PFSK-1 (cell line): ENCODE results near the gene ELAC2.

Experiments
- FOXP2 ChIP-seq: optimal IDR thresholded peaks from 2 replicates; pipeline ENCODE3; 2011; ENCODE audit warnings: borderline replicate concordance, control low read depth, inconsistent platforms; ENCODE audit not compliant: insufficient read depth; ENCODE audit errors: extremely low read length, extremely low read depth
- POLR2AphosphoS5 ChIP-seq: IDR thresholded peaks from 2 replicates; pipeline ENCODE4 v1.6.1; 2012; ENCODE audit warnings: low read depth, mild to moderate bottlenecking, control low read depth, low read length, moderate library complexity
- SIN3A ChIP-seq: IDR thresholded peaks from 2 replicates; pipeline ENCODE4 v1.6.1; 2012; ENCODE audit warnings: mild to moderate bottlenecking, low read length, moderate library complexity, borderline replicate concordance; ENCODE audit not compliant: insufficient read depth
- TAF1 ChIP-seq: IDR thresholded peaks from 2 replicates; pipeline ENCODE4 v1.6.1; 2012; ENCODE audit warnings: low read length, control low read depth, borderline replicate concordance; ENCODE audit not compliant: insufficient read depth
- TF ChIP-seq, protein P1 (sequence below), 2 experiments: IDR thresholded peaks; 2 replicates each; pipeline versions ENCODE4 v1.6.1 to v1.8.0; 2011 to 2012; ENCODE audit warnings: low read depth in 2 of 2, low read length in 2 of 2, control low read depth in 1 of 2, inconsistent platforms in 1 of 2, mild to moderate bottlenecking in 1 of 2, moderate library complexity in 1 of 2; ENCODE audit not compliant: insufficient read depth in 1 of 2

The ELAC2 gene

DNA sequence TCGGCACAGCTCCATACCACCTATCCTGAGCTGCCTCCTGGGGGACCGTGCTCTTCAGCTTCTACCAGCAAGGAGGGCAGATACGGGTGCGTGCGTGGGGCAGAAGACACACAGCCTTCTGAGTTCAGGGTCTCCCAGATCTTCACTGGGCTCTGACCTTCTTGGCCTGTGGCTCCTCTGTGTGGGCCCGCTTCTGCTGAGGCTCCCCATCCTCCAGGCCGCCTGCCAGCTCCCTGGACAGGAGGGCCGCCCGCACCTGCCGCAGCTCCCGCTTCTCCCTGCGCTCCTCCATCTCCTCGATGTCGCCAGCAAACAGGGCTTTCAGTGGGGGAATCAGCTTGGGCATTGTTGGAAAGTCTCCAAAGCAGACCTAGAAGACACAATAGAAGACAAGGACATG lies 25.2 kb downstream of the ELAC2 start:
- TF ChIP-seq POLR2AphosphoS5 (no peak), FOXP2 (no peak), TAF1 (no peak), SIN3A (no peak)
- TF ChIP-seq, protein P1, sequence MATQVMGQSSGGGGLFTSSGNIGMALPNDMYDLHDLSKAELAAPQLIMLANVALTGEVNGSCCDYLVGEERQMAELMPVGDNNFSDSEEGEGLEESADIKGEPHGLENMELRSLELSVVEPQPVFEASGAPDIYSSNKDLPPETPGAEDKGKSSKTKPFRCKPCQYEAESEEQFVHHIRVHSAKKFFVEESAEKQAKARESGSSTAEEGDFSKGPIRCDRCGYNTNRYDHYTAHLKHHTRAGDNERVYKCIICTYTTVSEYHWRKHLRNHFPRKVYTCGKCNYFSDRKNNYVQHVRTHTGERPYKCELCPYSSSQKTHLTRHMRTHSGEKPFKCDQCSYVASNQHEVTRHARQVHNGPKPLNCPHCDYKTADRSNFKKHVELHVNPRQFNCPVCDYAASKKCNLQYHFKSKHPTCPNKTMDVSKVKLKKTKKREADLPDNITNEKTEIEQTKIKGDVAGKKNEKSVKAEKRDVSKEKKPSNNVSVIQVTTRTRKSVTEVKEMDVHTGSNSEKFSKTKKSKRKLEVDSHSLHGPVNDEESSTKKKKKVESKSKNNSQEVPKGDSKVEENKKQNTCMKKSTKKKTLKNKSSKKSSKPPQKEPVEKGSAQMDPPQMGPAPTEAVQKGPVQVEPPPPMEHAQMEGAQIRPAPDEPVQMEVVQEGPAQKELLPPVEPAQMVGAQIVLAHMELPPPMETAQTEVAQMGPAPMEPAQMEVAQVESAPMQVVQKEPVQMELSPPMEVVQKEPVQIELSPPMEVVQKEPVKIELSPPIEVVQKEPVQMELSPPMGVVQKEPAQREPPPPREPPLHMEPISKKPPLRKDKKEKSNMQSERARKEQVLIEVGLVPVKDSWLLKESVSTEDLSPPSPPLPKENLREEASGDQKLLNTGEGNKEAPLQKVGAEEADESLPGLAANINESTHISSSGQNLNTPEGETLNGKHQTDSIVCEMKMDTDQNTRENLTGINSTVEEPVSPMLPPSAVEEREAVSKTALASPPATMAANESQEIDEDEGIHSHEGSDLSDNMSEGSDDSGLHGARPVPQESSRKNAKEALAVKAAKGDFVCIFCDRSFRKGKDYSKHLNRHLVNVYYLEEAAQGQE (IDR thresholded peaks at IDR 0.05; ENCODE audit: insufficient read depth in 1 of 2, low read depth in 2 of 2, low read length in 2 of 2) = no peak

- no peak for TF ChIP-seq TAF1
- TF ChIP-seq FOXP2 = no peak
- TF ChIP-seq, protein P1 (IDR thresholded peaks at IDR 0.05; ENCODE audit: insufficient read depth in 1 of 2, low read depth in 2 of 2, low read length in 2 of 2) = no peak
- TF ChIP-seq POLR2AphosphoS5 = no peak
- TF ChIP-seq SIN3A = no peak
Measured at GRCh38 chr17:12990926-12991325, 26.9 kb downstream of the ELAC2 start.

DNA sequence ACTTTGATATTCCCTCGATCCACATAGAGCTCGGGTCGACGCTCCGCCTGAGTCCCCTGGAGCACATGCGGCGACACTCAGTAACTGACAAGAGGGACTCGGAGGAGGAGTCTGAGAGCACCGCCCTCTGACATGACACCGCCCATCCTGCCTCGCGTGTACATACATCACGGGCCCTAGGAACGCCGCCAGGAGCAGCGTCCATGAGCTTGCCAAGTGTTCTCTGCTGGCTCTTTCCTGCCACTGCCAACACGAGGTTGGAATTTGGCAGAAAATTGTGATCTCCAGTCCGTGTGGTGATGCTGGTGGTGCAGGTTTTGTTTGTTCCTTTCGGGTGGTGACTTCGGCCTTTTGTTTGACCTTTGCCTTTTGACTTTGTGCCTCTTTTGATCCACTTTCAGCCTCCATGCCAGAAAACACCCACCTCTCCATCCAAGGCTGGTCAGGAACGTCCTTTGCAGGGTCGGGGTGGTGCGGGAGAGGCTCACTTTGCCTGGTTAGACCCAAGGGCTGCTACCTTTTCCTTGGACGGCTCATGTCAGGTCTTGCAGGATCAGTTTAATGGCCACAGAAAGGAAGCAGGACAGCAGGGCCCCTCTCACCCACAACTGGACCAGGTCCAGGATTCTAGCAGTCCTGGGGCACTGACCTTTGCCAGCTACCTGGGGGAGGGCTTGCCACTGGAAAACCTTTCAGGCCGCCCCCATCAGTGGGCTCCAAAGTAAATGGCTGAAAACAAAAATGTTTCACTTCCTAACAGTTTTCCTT lies 27.6 kb downstream of the ELAC2 start:
- TF ChIP-seq POLR2AphosphoS5 (no peak), SIN3A (no peak), TAF1 (no peak), FOXP2 (no peak)
- TF ChIP-seq, protein P1 (IDR thresholded peaks at IDR 0.05; ENCODE audit: insufficient read depth in 1 of 2, low read depth in 2 of 2, low read length in 2 of 2) = no peak

DNA sequence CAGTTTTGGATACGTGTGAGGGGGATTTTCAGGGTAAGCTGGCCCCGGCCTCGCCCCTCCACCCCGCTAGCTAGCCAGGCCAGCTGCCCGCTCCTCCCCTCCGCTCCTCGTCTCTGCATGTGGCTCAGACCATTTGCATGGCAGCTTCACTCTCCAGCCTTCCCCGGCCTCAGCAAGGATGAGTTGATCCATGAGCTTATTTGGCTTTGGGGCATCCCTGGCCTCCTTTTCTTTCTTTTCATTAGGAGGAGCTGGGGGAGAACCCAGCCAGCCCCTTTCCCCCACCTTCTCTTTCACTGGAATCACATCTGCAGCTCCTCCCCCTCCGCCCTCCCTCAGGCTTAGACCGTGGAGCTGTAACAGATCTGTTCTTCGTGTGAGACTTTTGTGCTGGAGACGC lies 30.7 kb downstream of the ELAC2 start:
- TF ChIP-seq TAF1 (no peak), FOXP2 (no peak), SIN3A (no peak), POLR2AphosphoS5 (no peak)
- TF ChIP-seq, protein P1 (IDR thresholded peaks at IDR 0.05; ENCODE audit: insufficient read depth in 1 of 2, low read depth in 2 of 2, low read length in 2 of 2) = no peak
